Skeletal muscle satellite cell (primary cell): Measurements from ENCODE around the gene UGT1A10.
"Not testable (repeated sequence)": the region's sequence is repeated elsewhere in the genome, so short reads cannot be mapped to it uniquely, and the experiment has no call there.

Experiments
- H3K27me3 ChIP-seq: 2 replicates; pipeline ENCODE4 v1.7.0; 2013; ENCODE audit warnings: low read length; ENCODE audit not compliant: control insufficient read depth, insufficient read depth
- H3K36me3 ChIP-seq: 2 replicates; pipeline ENCODE4 v1.7.0; 2013; ENCODE audit warnings: mild to moderate bottlenecking, control low read depth, low read length; ENCODE audit not compliant: insufficient read depth
- H3K4me1 ChIP-seq: 2 replicates; pipeline ENCODE4 v1.7.0; 2013; ENCODE audit warnings: low read length; ENCODE audit not compliant: control insufficient read depth, insufficient read depth
- H3K4me2 ChIP-seq: 2 replicates; pipeline ENCODE4 v1.7.0; 2013; ENCODE audit warnings: mild to moderate bottlenecking, low read length
- H3K4me3 ChIP-seq: 2 replicates; pipeline ENCODE4 v1.7.0; 2013; ENCODE audit warnings: low read length
- H3K9ac ChIP-seq: 2 replicates; pipeline ENCODE4 v1.7.0; 2013; ENCODE audit warnings: mild to moderate bottlenecking, low read depth, low read length, moderate library complexity
- H3K9me3 ChIP-seq: replicated peaks from 2 replicates; pipeline ENCODE4 v1.7.0; 2013; ENCODE audit warnings: mild to moderate bottlenecking, control low read depth, low read length

Gene UGT1A10

DNA sequence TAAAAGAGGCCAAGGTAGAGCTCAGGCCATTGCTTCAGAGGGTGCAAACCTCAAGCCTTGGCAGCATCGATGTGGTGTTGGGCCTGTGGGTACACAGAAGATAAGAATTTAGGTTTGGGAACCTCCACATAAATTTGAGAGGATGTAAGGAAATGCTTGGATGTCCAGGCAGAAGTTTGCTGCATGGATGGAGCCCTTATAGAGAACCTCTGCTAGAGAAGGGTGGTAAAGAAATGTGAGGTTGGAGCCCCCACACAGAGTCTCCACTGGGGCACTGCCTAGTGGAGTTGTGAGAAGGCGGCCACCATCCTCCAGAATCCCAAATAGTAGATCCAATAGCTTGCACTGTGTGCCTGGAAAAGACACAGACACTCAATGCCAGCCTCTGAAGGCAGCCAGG, 114.4 kb downstream of the UGT1A10 start:
- not testable (repeated sequence) for H3K4me2 ChIP-seq, H3K9me3 ChIP-seq, H3K27me3 ChIP-seq, H3K9ac ChIP-seq, H3K36me3 ChIP-seq, H3K4me1 ChIP-seq, H3K4me3 ChIP-seq

DNA sequence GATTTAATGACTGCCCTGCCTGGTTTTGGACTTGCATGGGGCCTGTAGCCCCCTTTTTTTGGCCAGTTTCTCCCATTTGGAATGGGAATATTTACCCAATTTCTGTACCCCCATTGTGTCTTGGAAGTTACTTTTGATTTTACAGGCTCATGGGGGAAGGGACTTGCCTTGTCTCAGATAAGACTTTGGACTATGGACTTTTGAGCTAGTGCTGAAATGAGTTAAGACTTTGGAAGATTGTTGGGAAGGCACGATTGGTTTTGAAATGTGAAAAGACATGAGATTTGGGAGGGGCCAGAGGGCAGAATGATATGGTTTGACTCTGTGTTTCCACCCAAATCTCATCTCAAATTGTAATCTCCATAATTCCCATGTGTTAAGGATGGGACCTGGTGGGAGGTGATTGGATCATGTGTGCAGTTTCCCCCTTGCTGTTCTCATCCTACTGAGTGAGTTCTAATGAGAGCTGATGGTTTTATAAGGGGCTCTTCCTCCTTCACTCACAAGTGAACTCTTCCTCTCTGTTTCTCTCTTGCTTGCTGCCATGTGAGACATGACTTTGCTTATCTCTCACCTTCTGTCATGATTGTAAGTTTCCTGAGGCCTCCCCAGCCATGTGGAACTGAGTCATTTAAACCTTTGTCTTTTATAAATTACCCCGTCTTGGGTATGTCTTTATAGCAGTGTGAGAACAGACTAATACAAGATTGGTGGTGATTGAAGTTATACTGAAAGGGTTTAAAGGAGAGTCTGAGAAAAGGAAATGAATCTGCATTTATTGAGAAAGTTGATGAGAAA, 115.2 kb downstream of the UGT1A10 start:
- H3K4me1 ChIP-seq, H3K9ac ChIP-seq, H3K4me2 ChIP-seq, H3K36me3 ChIP-seq, H3K4me3 ChIP-seq, H3K9me3 ChIP-seq, H3K27me3 ChIP-seq: not testable (repeated sequence)

DNA sequence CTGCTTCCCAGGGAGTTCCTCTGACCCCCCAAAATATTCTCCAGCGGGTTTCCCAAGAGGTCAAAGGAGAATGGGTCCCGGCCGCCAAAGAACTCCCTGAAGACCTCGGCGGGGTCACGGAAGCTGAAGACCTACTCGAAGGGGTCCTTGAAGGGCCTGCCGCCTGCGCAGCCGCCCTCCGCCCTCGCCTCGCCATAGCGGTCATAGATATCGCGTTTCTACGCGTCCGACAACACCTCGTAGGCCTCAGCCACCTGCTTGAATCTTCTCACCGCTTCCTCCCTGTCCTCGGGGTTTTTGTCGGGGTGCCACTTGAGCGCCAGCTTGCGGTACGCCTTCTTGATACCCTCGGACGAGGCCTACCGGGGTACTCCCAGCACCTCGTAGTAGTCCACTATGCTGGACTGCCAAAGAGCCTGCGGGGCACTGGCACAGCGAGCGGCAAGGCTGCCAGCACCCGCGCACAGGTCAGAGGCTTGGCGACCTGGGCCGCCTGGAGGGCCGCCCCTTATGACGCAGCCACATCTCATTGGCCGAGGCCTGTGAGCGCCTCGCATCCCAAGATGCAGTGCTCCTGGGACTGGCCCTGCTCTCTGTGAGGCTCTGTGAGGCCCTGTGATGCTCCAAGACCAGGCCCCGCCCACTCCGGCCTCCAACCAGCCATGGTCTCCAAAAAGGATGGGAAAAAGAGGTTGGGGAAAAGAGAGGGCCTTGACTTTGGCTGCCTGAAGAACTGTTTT, 118.8 kb downstream of the UGT1A10 start:
- Histone ChIP-seq H3K4me3 (no peak overlapping the region), H3K4me1 (no peaks in the 10 kb centered on the region), H3K36me3 (no peaks in the 10 kb centered on the region), H3K27me3 (no peaks in the 10 kb centered on the region), H3K9me3 (no peaks in the 10 kb centered on the region), H3K9ac (no peak overlapping the region), H3K4me2 (no peak overlapping the region)

DNA sequence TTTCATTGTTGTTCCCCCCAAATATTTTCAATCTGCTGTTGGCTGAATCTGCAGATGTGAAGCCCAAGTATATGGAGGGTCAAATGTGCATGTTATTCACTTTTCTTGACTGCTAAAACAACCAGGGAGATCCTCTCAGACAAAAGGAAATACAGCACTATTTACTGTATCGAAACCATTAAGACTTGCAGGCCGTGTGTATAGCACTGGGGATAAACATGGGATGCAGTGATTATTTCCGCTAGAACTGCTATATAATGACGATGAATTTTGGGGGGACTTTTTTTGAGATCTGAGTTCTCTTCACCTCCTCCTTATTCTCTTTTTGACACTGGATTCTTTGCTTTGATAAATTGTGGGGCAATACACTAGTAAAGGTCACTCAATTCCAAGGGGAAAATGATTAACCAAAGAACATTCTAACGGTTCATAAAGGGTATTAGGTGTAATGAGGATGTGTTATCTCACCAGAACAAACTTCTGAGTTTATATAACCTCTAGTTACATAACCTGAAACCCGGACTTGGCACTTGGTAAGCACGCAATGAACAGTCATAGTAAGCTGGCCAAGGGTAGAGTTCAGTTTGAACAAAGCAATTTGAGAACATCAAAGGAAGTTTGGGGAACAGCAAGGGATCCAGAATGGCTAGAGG, 120.3 kb downstream of the UGT1A10 start:
- no peaks in the 10 kb centered on the region for H3K9me3 ChIP-seq
- no peak overlapping the region for H3K4me3 ChIP-seq
- H3K4me1 ChIP-seq, result no peaks in the 10 kb centered on the region
- H3K4me2 ChIP-seq, result no peak overlapping the region
- H3K27me3 ChIP-seq, result no peaks in the 10 kb centered on the region
- no peaks in the 10 kb centered on the region for H3K36me3 ChIP-seq
- H3K9ac ChIP-seq, result no peak overlapping the region

DNA sequence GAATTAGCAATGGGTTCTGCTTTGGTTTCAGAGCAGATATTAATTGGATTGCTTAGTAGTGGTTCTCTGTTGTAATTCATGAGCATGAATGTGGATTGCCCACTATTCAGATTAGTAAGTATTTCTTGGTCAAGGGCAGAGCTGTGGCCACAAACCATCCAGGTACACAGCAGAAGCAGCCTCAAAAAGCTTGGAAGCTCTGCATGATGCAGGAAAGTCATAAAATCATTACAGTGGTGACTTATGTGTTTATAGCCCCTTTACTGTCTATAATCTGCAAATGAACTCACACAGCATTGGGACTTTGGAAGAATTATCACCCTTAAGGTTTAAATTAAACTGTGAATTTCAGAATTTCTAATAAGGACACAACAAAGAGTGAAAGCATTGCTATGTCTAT, 121.9 kb downstream of the UGT1A10 start:
- H3K4me2 ChIP-seq, result no peak overlapping the region
- no peak overlapping the region for H3K4me3 ChIP-seq
- no peak overlapping the region for H3K9ac ChIP-seq
- H3K27me3 ChIP-seq, result no peaks in the 10 kb centered on the region
- H3K9me3 ChIP-seq, result no peaks in the 10 kb centered on the region
- H3K36me3 ChIP-seq, result no peaks in the 10 kb centered on the region
- no peaks in the 10 kb centered on the region for H3K4me1 ChIP-seq

DNA sequence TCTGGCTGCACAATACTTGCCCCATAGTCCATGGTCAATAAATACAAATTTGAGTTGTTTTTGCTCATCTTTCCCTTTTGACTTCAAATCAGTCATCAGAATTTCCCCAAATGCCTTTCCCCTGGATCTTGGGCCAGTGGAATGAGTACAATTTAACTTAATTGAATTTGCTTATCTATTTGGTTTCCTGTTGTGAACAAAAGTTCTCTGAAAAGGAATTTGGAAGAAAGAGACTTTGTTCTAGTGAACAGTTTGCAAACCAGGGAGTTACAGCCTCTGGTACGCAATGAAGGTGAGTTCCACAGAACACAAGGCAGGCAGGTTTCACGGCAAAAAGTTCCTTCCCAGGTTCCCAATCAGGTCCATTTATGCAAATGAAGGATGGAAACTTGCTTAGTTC, 122.6 kb downstream of the UGT1A10 start:
- H3K4me1 ChIP-seq, result peaks cover 2% of the 10 kb centered on the region
- no peaks in the 10 kb centered on the region for H3K36me3 ChIP-seq
- no peaks in the 10 kb centered on the region for H3K9me3 ChIP-seq
- no peaks in the 10 kb centered on the region for H3K27me3 ChIP-seq
- H3K4me3 ChIP-seq, result no peak overlapping the region
- H3K9ac ChIP-seq, result no peak overlapping the region
- no peak overlapping the region for H3K4me2 ChIP-seq

DNA sequence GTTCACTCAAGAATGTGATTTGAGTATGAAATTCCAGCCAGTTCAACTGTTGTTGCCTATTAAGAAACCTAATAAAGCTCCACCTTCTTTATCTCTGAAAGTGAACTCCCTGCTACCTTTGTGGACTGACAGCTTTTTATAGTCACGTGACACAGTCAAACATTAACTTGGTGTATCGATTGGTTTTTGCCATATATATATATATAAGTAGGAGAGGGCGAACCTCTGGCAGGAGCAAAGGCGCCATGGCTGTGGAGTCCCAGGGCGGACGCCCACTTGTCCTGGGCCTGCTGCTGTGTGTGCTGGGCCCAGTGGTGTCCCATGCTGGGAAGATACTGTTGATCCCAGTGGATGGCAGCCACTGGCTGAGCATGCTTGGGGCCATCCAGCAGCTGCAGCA, 123.8 kb downstream of the UGT1A10 start, which contains the start of gene UGT1A1:
Gene UGT1A1 (plus strand): TSS at position 228 of the 400 bp plus-strand sequence. CDS start 18 bp downstream, at position 246.
- Histone ChIP-seq H3K4me2 (no peak within 1 kb of the TSS), H3K27me3 (no peaks in the 10 kb centered on the region), H3K9ac (no peak within 1 kb of the TSS), H3K4me1 (peaks cover 14% of the 10 kb centered on the region), H3K9me3 (no peaks in the 10 kb centered on the region), H3K4me3 (no peak within 1 kb of the TSS), H3K36me3 (no peaks in the 10 kb centered on the region)

DNA sequence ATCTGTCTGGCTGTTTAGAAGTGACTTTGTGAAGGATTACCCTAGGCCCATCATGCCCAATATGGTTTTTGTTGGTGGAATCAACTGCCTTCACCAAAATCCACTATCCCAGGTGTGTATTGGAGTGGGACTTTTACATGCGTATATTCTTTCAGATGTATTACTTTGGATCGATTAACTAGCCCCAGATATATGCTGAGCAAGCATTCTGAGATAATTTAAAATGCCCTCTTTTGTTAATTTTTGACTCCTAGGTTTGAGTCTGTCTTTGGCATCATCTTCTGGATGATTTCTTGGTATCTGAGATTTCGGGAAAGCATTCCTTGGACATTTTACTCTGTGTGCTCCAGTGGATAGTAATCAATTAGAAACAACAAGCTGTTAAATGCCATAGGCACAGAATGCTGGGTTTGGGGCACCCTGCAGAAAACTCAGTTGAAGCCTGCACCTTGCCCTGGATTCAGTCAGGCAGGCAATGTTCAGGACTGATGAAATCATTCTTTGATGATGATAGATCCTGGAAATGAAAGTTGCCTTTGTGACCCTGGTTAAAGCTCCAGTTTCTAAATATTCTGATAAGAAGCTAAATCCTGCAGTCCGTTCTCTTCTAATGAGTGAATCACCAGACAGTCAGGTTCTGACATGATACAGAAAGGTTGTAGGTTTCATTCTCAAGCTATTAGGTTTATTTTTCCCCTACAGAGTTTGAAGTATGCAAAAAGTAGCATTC, 125.0 kb downstream of the UGT1A10 start:
- no peak overlapping the region for H3K4me2 ChIP-seq
- H3K4me3 ChIP-seq, result no peak overlapping the region
- no peaks in the 10 kb centered on the region for H3K27me3 ChIP-seq
- H3K4me1 ChIP-seq, result peaks cover 14% of the 10 kb centered on the region
- no peaks in the 10 kb centered on the region for H3K9me3 ChIP-seq
- no peak overlapping the region for H3K9ac ChIP-seq
- H3K36me3 ChIP-seq, result no peaks in the 10 kb centered on the region

DNA sequence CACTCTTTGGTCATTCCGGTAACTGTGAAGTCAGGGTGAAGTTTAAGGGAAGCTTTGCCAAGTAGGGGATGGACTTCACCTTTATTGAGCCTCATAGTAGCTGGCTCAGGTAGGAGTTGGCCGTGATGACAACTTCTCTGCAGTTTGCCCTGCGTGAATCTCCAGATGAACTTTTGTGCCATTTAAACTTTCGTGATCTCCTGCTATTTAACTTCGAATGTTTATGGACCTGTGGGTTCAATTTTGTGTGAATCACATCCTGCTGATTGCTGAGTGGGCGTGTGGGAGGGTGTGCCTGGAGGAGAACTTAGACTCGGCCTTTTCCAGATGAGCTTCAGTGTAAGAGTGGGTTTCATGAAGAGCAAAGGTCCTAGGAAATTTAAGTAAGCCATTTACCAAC, 128.0 kb downstream of the UGT1A10 start:
- Histone ChIP-seq H3K4me3 (no peak overlapping the region), H3K27me3 (peaks cover 4% of the 10 kb centered on the region), H3K4me1 (peaks cover 14% of the 10 kb centered on the region), H3K9me3 (no peaks in the 10 kb centered on the region), H3K36me3 (no peaks in the 10 kb centered on the region), H3K4me2 (peak overlapping the region; percentile 64), H3K9ac (no peak overlapping the region)

DNA sequence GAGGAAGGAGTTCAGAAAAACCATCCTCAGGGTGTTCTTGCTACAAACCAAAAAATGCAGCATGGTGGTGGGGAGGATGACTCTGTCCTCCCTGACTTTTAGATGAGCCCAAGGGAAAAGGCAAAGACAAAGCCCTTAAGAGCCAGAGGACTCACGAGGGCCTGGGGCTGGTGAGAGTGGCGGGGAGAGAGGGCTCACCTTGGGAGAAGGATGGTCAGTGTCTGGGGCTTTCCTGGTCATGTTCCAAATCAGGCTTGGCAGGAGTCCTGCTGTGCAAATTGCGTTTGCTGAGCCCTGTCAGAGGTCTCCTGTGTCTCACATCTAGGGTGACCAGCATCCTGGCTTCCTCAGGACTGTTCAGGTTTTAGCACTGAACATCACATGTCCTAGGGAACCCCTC, 128.5 kb downstream of the UGT1A10 start:
- no peaks in the 10 kb centered on the region for H3K36me3 ChIP-seq
- peak overlapping the region; percentile 64 for H3K4me2 ChIP-seq
- peaks cover 4% of the 10 kb centered on the region for H3K27me3 ChIP-seq
- no peak overlapping the region for H3K4me3 ChIP-seq
- no peaks in the 10 kb centered on the region for H3K9me3 ChIP-seq
- H3K4me1 ChIP-seq, result peaks cover 14% of the 10 kb centered on the region
- no peak overlapping the region for H3K9ac ChIP-seq

DNA sequence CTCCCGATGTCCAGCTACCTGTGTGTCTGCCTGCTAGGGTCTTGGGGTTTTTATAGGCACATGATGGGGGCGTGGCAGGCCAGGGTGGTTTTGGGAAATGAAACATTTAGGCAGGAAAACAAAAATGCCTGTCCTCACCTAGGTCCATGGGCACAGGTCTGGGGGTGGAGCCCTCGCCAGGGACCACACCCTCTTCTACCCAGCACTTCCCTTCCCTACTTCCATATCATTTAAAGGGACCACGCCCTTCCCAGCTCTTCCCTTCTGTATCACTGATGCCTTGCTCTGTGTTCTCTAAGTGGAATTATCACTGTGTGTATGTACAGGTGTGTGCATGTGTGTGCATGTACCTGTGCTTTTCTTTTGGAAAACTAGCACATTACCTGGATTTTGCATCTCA, 130.2 kb downstream of the UGT1A10 start:
- peaks cover 4% of the 10 kb centered on the region for H3K27me3 ChIP-seq
- no peak overlapping the region for H3K4me2 ChIP-seq
- H3K4me3 ChIP-seq, result no peak overlapping the region
- no peaks in the 10 kb centered on the region for H3K36me3 ChIP-seq
- no peaks in the 10 kb centered on the region for H3K9me3 ChIP-seq
- no peak overlapping the region for H3K9ac ChIP-seq
- peaks cover 14% of the 10 kb centered on the region for H3K4me1 ChIP-seq
